Inflammatory macrophage (primary cell): ENCODE results near the gene GALNT9.

Source experiments
- DNase-seq, 2 donors: peaks; one replicate each; pipeline ENCODE4 v3.0.0-alpha.2; 2020 to 2022

Gene GALNT9

DNA sequence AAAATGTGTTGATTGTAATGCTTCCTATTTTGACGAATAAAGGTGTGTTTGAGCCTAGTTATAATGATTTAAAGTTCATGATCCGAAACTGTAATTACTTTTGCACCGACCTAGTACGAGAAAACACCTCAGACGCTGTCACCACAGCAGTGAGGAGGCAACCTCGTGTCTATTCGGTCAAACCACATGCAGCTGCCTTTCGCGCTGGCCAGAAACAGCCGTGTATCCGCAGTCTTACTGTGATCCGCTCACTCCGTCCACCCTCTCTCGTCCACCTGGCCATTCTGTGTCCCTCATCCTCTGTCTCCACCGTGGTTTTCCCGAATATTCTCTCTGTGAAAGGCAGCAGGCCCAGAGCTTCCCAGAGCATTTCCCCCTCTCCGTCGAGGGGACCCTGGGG is 118.1 kb downstream of the GALNT9 start:
- no peak for DNase-seq

DNA sequence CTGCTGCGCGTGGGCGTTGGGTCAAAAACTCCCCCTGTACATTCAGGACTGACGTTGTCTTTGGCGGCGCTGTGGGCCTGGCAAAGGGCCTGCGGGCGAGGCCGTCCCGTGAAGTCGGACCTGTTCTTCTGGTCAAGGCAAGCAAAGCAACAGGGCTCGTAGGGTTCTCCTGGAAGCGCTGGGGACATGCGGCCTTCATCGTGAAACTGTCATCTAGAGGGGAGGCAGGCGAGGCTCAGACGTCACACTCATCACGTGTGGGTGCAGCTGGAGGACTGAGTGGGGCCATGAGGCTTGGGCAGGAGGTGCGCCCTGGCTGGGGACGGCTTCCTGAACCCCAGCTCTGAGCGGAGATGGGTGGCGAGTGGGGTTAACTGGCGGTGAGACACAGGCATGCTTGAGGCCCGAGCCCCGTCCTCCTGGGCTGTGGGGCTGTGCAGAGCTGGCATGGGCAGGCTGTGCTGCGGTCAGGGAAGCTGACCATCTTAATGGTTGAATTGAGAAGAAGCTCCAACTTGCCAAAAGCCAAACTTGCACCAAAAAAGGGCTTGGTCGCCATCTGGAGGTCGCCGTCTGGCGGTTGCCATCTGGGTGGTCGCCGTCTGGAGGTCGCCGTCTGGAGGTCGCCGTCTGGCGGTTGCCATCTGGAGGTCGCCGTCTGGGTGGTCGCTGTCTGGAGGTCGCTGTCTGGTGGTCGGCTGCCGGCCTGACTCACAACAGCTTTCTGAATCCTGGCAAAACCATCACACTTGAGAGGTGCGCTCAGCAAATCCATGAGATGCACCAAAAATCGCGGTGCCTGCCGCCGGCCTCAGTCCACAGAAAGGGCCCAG is 119.0 kb downstream of the GALNT9 start:
- DNase-seq: no peak

DNA sequence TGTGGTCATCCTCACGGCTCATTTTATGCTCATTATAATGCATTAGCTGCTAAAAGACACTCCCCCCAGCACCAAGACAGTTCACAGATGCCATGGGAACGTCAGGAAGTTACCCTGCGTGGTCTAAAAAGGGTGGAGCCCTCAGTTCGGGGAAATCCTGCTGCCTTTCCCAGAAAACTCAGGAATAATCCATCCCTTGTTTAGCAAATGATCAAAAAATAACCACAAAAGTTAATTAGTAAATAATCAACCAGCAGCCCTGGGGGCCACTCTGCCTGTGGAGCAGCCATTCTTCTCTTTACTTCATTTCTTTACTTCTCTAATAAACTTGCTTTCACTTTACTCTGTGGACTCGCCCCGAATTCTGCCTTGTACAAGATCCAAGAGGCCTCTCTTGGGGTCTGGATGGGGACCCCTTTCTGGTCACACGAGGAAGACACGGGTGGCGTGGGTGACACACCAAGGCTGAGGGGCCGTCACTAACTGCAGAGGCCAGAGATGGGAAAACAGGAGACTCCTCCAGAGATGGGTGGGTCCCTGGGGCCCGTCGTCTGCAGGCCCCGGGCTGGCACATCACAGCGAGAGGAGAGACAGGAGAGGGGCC is 119.7 kb downstream of the GALNT9 start:
- no peak for DNase-seq

DNA sequence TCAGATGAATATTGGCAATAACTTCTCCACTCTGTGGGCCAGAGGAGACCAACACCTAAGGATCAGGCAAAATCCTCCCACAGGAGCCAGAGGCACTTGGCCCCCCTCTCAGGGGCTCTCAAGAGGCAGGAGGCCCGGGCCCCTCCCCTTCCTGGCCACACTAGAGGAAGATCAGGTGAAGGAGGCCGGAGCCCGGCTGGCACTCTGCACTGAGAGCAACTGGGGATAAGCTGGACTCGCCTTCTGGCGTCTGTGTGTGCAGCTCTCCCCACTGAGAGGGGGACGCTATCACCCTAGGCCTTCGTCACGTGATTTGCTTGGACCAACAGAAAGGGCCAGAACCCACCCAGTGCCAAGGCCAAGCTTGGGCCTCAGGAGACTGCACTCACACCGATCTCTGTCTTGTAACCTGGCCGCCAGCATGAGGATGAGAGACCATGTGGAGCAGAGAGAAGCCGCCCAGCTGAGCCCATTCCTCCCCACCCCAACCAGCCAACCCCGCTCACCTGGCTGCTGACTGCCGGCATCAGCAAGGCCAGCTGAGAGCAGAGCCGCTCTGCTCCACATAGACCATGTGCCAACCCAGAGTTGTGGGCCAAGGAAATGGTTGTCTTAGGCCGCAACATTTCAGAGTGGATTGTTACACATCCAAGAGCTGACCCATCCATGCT is 121.1 kb downstream of the GALNT9 start:
- no peak for DNase-seq

DNA sequence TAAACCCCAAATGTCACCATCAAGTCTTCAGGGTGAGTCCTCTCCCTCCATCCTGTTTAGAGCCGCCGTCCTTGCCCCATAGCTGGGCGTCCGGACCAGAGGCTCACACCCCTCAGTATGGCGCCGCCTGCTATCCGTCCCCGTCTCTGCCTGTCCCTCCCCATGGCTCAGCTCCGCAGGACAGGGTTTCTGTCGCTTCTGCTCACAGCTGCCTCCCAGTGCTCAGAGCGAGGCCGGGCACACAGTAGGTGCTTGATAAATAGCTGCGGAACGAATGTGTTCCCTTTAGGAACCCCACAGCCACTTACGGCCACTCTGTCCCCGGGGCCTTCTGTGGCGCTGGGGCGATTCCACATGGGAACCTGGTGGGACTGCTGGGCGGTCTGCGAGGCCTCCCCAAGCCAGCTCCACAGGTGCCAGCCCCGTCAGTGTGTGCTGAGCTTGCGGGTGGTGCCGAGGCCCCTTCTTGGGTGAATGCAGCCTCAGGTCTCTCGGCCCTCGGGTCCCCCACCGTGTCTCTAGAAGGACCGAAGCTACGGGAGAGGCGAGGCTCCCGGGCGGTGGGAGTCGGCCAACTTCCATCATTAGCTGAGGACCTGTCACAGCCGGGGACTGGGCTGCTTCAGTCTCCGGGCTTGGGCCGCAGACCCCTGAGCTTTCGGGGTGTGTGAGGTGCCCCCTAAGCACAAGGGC is 122.2 kb downstream of the GALNT9 start:
- no peak for DNase-seq

DNA sequence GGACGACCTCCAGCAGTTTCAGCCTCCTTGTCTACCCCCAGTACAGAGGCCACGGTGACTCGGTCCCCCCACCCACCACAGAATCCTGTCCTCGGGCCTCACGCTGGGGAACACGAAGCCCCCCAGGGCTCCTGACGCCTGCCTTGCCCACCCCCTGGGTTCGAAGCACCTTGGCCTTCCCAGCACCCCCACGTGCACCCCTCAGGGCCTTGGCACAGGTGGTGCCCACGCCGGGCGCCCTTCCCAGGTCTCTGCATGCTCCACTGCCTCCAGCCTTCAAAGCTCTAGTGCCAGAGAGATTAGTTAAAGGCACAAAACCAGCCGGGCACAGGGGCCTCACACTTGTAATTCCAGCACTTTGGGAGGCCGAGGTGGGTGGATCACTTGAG is 123.3 kb downstream of the GALNT9 start:
- no peak for DNase-seq

DNA sequence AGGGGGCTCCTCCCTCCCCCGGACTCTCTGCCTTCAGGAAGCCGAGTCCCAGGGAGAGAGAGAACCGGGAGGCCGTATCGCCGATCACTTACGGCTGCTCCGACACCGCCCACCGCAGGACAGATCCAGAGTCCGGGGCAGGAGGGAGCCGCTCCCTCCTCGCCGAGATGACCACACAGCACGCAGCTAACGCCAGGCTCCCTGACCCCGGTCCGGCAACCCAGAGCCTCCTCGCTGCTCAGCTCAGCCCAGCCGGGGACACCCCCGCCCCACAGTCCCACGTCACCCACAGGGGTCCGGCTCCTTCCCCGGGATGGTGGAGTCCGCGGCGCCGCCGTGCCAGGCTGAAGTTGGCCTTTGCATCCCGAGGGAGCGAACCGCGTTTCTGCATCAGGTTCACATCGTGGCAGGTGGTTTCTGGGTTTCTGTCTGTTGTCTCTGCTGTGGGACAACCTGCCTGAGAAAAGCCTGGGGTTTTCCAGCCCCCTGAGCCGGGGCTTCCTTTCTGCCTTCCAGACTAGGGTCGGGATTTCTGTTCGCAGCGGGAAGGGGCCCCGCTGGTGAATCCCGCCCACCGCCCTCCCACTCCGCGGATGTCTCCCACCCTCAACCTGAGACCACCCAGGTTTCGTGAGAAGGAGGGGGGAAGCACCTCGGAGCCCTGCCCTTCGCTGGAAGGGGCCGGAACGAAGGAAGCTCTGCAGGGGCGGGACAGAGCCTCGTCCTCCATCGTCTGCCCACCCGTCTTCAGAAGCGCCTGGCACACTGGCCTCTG is 123.9 kb downstream of the GALNT9 start:
- no peak for DNase-seq

DNA sequence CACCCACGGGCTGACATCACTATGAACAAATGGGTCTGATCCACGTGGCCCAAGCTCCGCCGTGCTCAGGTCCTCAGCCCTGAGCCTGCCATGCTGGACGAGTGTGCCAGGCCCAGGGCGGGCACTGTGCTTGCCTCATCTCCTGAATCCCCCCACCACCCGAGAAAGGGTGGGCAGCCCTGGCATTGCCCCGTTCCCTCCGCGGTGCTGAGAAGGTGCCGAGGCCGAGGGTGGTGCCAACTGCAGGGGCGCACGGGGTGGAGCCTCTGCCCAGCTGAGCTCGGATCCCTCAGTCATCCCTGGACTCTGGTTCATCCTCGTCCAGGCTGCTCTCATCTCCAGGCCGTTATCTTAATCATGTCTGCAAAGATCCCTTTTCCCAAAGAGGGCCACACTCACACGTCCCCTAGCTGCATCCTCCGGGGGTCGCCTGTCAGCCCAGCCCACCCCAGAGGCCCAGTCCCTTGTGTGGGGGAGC is 124.6 kb downstream of the GALNT9 start:
- DNase-seq: no peak

DNA sequence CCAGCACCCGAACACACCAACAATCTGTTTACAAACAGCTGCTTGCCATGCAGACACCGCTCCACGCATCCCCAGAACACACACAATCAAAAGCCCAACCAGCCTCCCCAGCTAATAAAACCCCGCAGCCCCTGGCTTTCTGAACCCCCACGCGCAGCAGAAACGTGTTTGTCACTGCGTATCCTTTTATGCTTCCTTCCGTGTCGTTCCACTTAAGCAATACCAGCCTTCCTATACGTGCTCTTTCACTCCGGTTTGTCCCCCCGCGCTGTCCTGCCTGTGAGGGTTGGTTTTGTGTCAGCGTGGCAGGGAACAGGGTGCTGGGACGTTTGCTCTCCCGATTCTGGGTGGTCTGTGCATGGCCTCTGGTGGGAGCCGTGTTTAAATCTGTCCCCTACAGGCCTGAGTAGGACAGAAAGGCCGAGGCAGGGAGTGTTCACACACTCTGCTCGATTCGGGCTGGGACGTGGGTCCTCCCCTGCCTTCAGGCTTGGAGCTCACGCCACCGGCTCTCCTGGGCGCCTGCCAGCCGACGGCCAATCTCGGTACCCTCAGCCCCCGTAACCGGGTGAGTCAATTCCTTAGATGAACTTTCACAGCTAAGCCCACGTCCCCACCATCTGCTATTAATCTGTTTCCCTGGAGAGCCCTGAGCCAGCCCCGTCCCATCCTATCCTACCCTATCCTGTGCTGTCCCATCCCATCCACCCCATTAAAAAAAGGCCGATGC is 125.2 kb downstream of the GALNT9 start:
- no peak for DNase-seq

DNA sequence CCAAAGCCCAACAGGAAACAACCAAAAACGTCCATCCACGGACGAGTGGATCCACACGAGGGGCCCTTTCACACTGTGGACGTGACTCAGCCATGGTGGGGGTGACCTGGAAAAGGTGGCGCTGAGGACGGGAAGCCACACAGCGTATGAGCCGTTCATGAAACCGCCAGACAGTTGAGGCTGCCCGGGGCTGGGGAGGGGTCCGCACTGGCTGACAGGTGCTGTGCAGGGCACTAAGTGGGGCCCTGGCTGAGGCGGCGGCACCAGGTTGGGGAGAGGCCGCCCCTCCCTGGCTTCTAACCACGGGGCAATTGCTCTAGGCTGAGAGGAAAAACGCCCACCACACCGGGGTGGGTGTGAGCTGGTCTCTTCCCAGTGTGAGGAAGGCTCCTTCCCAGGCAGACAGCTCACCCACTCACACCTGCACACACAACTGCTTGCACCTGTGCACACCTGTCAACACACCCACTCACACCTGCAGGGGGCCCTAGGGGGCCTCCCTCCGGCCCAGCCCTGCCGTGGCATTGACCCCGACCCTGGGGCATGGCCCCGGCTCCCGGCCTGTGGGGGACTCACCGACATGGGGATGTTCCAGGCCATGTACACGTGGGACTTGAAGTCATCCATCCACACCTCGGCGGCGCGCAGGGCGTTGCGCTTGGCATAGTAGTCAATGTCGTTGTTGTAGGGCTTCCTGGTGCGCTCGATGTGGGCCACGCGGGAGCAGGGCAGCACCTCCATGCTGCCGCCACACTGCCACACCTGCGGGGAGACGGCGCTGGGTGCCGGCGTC is 126.3 kb downstream of the GALNT9 start:
- DNase-seq: no peak

DNA sequence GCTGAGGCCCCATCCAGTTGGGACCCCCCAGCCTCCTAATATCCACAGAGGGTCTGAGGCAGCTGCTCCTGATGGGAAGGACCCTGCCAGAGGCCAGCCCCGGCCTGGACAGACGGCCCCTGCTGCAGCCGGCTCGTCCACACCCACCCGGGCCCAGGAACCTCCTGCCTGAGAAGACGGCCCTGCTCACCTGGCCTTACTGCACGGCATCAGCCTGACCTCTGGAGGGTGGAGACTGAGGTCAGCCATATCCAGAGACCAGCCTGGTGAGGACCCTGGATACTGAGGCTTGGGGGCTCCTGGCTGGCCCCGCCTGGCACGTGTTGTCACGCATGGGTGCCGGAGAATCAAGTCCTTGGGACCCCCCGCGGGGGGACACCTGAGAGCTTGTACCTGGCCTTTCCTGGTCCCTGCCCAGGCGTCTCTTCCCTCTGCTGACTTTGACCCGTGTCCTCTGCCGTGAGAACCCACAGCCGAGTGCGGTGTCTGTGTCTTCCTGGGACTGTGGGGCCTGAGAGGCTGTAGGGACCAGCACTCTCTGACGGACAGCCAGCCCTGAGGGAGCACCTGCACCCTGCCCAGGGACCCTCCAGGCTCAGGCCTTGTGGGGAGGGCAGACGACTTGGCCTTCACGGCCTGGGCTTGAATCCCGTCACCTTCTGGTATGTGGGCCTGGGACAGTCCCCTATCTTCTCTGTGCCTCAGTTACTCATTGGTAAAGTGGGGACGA is 127.8 kb downstream of the GALNT9 start:
- no peak for DNase-seq

DNA sequence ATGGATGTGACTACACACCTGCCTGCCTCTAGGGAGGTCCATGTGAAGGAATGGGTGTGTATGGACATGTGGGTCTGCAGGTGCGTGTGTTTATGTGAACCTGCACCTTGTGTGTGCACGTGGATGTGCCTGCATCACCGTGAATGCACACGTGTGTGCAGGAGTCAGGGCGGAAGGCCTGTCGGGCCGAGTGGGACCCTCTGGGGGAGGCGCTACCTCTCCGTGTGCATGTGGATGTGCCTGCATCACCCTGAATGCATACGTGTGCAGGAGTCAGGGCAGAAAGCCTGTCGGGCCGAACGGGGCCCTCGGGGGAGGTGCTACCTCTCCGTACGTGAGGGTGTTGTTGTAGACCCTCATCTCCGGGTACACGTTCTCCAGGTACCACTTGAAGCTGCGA is 128.6 kb downstream of the GALNT9 start:
- DNase-seq: no peak

DNA sequence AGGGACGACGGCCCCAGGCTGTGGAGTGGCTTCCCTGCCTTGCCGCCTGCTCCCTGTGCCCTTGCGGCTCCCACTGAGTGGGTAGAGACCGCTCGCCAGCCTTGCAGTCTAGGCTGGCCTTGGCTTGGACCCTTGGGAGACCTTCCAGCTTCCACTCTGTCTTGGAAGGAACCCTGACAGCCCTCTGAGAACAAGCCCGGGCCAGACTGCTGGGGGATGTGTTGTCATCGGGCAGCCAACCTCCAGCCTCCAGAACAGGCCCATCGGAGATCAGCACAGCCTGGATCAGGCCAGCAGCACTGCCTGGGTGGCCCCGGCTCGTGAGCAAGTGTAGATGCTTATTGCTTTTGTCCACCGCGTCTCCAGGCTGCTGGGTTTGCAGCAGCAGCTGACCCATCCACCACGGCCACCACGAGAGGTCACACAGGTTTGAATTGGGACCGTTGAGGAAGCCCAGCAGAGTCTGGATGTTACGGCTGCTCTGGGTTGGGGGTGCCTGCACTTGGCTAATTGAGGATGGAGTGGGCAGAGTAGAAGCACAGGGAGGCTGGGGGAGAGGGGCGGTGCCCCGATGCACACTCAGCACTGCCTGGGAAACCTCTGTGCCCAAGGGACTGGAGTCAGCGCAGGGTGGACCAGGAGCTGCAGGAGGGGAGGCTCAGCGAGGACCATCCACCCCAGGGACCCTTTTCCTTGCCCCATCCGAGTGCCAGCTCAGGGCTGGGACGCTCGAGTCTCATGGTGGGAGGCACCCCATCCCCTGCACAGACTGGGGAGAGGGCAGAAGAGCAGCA is 129.7 kb downstream of the GALNT9 start:
- DNase-seq: no peak

DNA sequence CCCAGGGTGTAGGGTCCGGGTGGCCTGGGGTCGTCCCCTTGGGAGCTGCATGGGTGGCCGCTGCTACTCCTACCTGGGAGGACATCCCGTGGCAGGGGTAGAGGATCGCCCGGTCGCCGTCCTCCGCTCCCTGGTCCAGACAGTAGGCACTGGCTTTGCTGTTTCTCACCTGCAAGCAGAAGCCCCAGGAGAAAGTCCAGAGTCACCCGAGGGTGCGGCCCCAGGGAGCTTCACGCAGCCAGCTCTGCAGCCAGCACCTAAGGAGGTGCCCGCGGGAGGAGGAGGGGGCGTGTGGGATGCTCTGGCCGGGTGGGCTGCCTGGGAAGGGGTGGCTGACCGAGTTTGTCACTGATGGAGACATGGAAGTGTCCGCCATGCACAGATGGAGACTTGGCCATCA is 130.3 kb downstream of the GALNT9 start:
- DNase-seq: no peak

DNA sequence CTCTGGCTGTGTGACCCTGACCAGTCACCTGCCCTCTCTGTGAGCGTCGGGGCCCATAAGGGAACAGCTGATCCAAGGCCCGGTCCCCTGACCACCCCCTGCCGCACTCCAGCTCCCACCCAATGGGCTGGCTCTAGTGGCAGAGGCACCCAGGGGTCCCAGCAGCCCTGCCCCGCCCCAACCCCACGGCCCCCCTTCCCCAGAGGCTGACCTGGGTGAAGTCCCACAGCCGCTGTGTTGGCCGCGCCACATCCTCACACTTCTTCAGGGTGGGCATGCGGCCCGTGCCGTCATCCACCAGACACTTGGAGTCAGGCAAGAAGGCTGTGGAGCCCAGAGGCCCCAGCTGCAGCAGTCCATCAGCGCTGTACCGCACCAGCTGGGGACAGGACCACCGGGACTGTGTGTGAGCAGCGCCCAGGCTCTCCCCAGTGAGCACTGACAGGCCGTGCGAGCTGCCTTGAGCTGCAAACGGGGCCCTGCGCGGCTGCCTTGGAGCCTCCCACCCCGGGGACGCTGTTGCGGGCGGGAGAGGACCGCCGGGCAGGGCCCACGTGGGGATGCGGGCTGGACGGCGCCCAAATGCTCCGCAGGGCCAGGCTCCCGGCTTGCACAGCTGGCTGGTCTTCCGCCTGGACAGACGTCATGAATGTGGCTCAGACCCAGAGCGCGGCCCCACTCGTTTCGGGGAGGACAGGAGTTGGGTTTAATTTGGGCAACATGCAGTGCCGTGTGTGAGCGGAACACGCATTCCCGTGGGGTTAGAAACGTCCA is 131.6 kb downstream of the GALNT9 start:
- DNase-seq: no peak

DNA sequence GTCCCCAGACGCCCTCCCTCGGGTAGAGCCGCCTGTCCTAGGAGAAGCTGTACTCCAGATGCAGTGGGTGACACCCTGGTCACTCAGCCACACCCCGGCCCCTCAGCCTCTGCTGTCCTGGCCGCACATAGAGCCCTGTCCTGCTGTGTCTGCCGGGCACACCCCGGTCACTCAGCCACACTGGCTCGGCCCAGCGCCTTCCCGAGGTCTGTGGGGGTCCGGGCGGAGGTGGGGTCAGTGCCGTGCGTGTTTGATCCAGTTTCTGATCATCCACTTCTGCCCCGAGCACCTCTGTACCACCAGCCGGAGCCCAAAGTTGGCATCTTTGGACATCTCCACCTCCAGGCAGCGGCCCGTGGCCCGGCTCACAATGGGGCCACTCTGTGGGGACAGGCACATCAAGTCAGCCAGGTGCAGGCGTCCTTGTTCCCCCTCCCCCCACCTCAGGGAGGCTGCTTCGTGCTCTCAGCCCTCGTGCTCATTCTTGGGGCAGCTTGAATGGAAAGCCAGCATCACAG is 132.5 kb downstream of the GALNT9 start:
- DNase-seq: no peak

DNA sequence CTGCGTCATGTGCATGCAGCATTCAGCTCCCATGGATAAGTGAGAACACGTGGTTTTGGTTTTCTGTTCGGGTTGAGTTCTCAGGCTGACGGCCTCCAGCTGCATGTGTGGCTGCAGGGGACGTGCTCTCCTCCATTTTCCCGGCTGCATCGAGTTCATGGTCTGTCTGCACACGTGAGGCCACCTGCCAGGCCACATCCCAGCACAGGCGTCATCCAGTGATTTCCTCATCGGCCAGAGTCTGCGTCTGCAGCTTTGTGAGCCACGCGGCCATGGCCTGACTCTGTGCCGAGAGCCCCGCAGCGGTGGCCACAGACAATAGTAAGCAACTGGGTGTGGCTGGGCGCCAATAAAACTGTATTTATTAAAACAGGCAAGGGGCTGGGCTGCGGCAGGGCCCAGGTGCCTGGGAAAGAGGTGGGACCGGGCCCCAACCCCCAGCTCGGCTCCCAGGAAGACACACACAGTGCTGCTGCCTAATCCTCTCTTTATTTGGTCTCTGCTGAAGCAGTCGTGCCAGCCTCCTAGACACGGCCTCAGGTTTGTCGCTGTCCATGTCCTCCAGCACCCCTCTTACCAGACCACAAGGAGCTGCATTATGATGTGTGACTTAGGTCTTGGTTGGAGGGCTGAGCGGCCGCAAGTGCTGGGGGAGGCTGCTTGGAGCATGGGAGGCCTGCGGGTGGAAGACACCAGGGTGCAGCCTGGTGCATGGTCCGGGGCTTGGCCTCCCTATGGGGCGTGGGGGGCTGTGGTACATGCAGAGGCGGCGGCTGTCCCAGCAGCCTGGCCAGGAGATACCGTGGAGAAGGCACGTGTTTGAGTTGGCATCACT is 133.1 kb downstream of the GALNT9 start:
- DNase-seq: no peak
